ENCODE data around the gene GRK5.

The GRK5 gene

GRCh38 chr10:119455609-119456434, 248.5 kb downstream of the GRK5 start:
- no peak overlapping the region for H3K27ac ChIP-seq
- DNase-seq = no peak
- H3K9me3 ChIP-seq (ENCODE audit: severe bottlenecking) = no peaks in the 10 kb centered on the region
- TF ChIP-seq CTCF (IDR thresholded peaks at IDR 0.05; ENCODE audit: low read depth, low read length) = no peak
- peaks cover 7% of the 10 kb centered on the region for H3K36me3 ChIP-seq
- H3K27me3 ChIP-seq (ENCODE audit: insufficient read depth, low read depth, severe bottlenecking) = no peaks in the 10 kb centered on the region
- no peak overlapping the region for H3K4me3 ChIP-seq (ENCODE audit: low read depth, low read length)

- H3K27ac ChIP-seq = no peak overlapping the region
- no peak for DNase-seq
- H3K36me3 ChIP-seq = peaks cover 7% of the 10 kb centered on the region
- H3K27me3 ChIP-seq (ENCODE audit: insufficient read depth, low read depth, severe bottlenecking) = no peaks in the 10 kb centered on the region
- no peak overlapping the region for H3K4me3 ChIP-seq (ENCODE audit: low read depth, low read length)
- no peaks in the 10 kb centered on the region for H3K9me3 ChIP-seq (ENCODE audit: severe bottlenecking)
- no peak for TF ChIP-seq CTCF (IDR thresholded peaks at IDR 0.05; ENCODE audit: low read depth, low read length)
Measured at GRCh38 chr10:119456435-119456810, 249.1 kb downstream of the GRK5 start.

GRCh38 chr10:119457966-119458766, 250.8 kb downstream of the GRK5 start:
- DNase-seq = no peak
- Histone ChIP-seq H3K27ac (no peak overlapping the region), H3K4me3 (ENCODE audit: low read depth, low read length) (no peak overlapping the region), H3K9me3 (ENCODE audit: severe bottlenecking) (no peaks in the 10 kb centered on the region), H3K27me3 (ENCODE audit: insufficient read depth, low read depth, severe bottlenecking) (no peaks in the 10 kb centered on the region), H3K36me3 (peaks cover 5% of the 10 kb centered on the region)
- TF ChIP-seq CTCF (IDR thresholded peaks at IDR 0.05; ENCODE audit: low read depth, low read length) = no peak

- TF ChIP-seq CTCF (IDR thresholded peaks at IDR 0.05; ENCODE audit: low read depth, low read length) = no peak
- Histone ChIP-seq H3K4me3 (ENCODE audit: low read depth, low read length) (no peak overlapping the region), H3K36me3 (no peaks in the 10 kb centered on the region), H3K27ac (no peak overlapping the region), H3K9me3 (ENCODE audit: severe bottlenecking) (no peaks in the 10 kb centered on the region), H3K27me3 (ENCODE audit: insufficient read depth, low read depth, severe bottlenecking) (no peaks in the 10 kb centered on the region)
- DNase-seq = no peak
Measured at GRCh38 chr10:119459681-119460340, 252.4 kb downstream of the GRK5 start.

- TF ChIP-seq CTCF (IDR thresholded peaks at IDR 0.05; ENCODE audit: low read depth, low read length) = no peak
- Histone ChIP-seq H3K27me3 (ENCODE audit: insufficient read depth, low read depth, severe bottlenecking) (no peaks in the 10 kb centered on the region), H3K27ac (no peak overlapping the region), H3K9me3 (ENCODE audit: severe bottlenecking) (no peaks in the 10 kb centered on the region), H3K4me3 (ENCODE audit: low read depth, low read length) (no peak overlapping the region), H3K36me3 (no peaks in the 10 kb centered on the region)
- DNase-seq = no peak
Measured at GRCh38 chr10:119460369-119461195, 253.2 kb downstream of the GRK5 start.
